HCT116 (cell line): Measurements from ENCODE around the gene ARHGAP8.

Source experiments
- ATF3 ChIP-seq: IDR thresholded peaks from 2 replicates; pipeline ENCODE4 v1.6.1; 2012
- CTCF ChIP-seq, 3 experiments: fragments of 200-600 bp in 1 of 3; sonication (generic) in 1 of 3; IDR thresholded peaks in 2 of 3; conservative IDR thresholded peaks in 1 of 3; 2 replicates each; pipeline ENCODE4 v1.5.1; 2012 to 2017; ENCODE audit warnings: low read depth in 2 of 3, low read length in 2 of 3, antibody characterized with exemption in 1 of 3, borderline replicate concordance in 1 of 3, control low read depth in 1 of 3, mild to moderate bottlenecking in 1 of 3, mixed read lengths in 1 of 3, mixed run types in 1 of 3, moderate library complexity in 1 of 3; ENCODE audit not compliant: insufficient read depth in 1 of 3
- EZH2 ChIP-seq: fragments of 200-600 bp; sonication (generic); IDR thresholded peaks from 2 replicates; pipeline ENCODE4 v1.6.1; 2017; ENCODE audit warnings: antibody characterized with exemption, mixed run types
- EZH2phosphoT487 ChIP-seq: fragments of 200-600 bp; IDR thresholded peaks from 2 replicates; pipeline ENCODE4 v1.6.1; 2018; ENCODE audit warnings: antibody characterized with exemption, borderline replicate concordance
- POLR2A ChIP-seq: IDR thresholded peaks from 2 replicates; pipeline ENCODE4 v1.7.0; 2011; ENCODE audit warnings: borderline replicate concordance; ENCODE audit not compliant: insufficient read depth, insufficient read length; ENCODE audit errors: extremely low read depth
- POLR2AphosphoS5 ChIP-seq: IDR thresholded peaks from 2 replicates; pipeline ENCODE4 v1.6.1; 2011; ENCODE audit warnings: mild to moderate bottlenecking, low read depth, low read length, moderate library complexity
- RAD21 ChIP-seq: IDR thresholded peaks from 2 replicates; pipeline ENCODE4 v1.6.1; 2012; ENCODE audit warnings: low read depth, mild to moderate bottlenecking
- YY1 ChIP-seq: IDR thresholded peaks from 2 replicates; pipeline ENCODE4 v1.6.1; 2011; ENCODE audit warnings: low read length, low read depth, moderate library complexity, mild to moderate bottlenecking; ENCODE audit not compliant: insufficient replicate concordance; ENCODE audit errors: extremely low read depth
- ZBTB33 ChIP-seq: IDR thresholded peaks from 2 replicates; pipeline ENCODE4 v1.6.1; 2011; ENCODE audit warnings: mild to moderate bottlenecking, low read length, moderate library complexity; ENCODE audit not compliant: insufficient replicate concordance; ENCODE audit errors: extremely low read depth
- ZNF274 ChIP-seq: fragments of 200-500 bp; sonication (Bioruptor generic); IDR thresholded peaks from 2 replicates; pipeline ENCODE4 v1.6.1; 2014; ENCODE audit warnings: mild to moderate bottlenecking, low read depth, low read length, inconsistent platforms
- TF ChIP-seq, protein P1 (sequence below): IDR thresholded peaks from 2 replicates; pipeline ENCODE4 v1.6.1; 2012

- TF ChIP-seq ZBTB33, result no peak
- TF ChIP-seq CTCF (IDR thresholded peaks at IDR 0.05 in 2 of 3, conservative IDR thresholded peaks at IDR 0.05 in 1 of 3; ENCODE audit: borderline replicate concordance in 1 of 3, insufficient read depth in 1 of 3, low read depth in 2 of 3, low read length in 2 of 3), result no peak
- no peak for TF ChIP-seq POLR2A
- TF ChIP-seq EZH2, result no peak
- TF ChIP-seq ATF3, result no peak
- TF ChIP-seq, protein P1, sequence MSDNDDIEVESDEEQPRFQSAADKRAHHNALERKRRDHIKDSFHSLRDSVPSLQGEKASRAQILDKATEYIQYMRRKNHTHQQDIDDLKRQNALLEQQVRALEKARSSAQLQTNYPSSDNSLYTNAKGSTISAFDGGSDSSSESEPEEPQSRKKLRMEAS, result no peak
- no peak for TF ChIP-seq ZNF274
- no peak for TF ChIP-seq EZH2phosphoT487
- TF ChIP-seq POLR2AphosphoS5, result no peak
- TF ChIP-seq RAD21, result no peak
- TF ChIP-seq YY1, result no peak
These were observed 130.6 kb downstream of the ARHGAP8 start for GRCh38 chr22:44883011-44883421.
